Measurements from ENCODE around the gene MED25. TPM values are rescaled to one million over a fixed set of nuclear protein-coding genes. Genes with fewer than 3 reads are reported as not detected.
A peak's percentile ranks its signal among the peaks of the same experiment; 100 is the strongest.

Gene MED25
- total RNA-seq, 1 donor from 2014 or later, result 40.1 TPM

DNA sequence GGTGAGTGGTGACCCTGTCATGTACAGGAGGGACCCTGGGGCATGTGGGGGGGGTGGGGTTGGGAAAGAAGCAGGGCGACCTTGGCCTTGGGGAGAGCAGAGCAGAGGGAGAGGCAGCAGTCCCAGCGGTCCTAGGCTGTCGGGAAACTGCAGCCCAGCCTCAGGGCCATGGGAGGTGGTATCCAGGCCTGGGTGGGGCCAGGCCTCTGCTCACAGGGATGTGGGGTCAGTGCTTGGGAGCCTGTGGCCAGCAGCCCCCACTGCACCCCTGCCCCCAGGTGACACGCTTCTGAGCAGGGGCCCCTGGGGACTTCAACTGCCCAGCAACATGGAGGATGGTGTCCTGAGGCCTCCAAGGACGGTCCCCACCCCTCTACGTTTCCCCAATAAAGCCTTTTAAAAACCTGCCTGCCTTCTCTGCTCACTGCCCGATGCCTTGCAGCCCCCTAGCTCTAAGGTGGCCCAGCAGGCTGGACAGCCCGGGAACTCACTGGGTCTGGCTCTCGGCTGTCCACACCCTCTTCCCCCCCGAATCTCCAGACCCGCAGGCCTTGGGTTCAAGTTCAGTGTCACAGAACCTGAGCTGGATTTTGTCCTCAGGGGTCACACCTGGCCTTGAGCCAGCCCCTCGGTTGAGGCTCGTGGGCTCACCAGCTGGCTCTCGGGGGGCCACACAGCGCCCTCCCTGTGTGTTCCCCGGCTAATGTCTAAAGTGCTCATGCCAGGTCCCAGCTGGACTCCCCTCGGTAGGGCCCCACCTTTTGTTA is 42.4 kb downstream of the MED25 start:
- H3K27me3 Mint-ChIP-seq (ENCODE audit: low read depth), result no peaks in the 10 kb centered on the region
- H3K4me1 Mint-ChIP-seq (ENCODE audit: low read depth), result peaks cover 15% of the 10 kb centered on the region
- peak overlapping the region; percentile 8 for H3K27ac Mint-ChIP-seq (ENCODE audit: unreplicated experiment)
- no peak for DNase-seq (ENCODE audit: low spot score)
- no peak overlapping the region for H3K4me3 Mint-ChIP-seq (ENCODE audit: unreplicated experiment)
- H3K9me3 Mint-ChIP-seq (ENCODE audit: low read depth), result no peaks in the 10 kb centered on the region
- peaks cover 18% of the 10 kb centered on the region for H3K36me3 Mint-ChIP-seq (ENCODE audit: low read depth)
- TF ChIP-seq, protein P1, sequence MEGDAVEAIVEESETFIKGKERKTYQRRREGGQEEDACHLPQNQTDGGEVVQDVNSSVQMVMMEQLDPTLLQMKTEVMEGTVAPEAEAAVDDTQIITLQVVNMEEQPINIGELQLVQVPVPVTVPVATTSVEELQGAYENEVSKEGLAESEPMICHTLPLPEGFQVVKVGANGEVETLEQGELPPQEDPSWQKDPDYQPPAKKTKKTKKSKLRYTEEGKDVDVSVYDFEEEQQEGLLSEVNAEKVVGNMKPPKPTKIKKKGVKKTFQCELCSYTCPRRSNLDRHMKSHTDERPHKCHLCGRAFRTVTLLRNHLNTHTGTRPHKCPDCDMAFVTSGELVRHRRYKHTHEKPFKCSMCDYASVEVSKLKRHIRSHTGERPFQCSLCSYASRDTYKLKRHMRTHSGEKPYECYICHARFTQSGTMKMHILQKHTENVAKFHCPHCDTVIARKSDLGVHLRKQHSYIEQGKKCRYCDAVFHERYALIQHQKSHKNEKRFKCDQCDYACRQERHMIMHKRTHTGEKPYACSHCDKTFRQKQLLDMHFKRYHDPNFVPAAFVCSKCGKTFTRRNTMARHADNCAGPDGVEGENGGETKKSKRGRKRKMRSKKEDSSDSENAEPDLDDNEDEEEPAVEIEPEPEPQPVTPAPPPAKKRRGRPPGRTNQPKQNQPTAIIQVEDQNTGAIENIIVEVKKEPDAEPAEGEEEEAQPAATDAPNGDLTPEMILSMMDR (IDR thresholded peaks at IDR 0.05), result no peak

GRCh38 chr19:49861107-49861506 is 43.0 kb downstream of the MED25 start:
- Mint-ChIP-seq H3K4me3 (ENCODE audit: unreplicated experiment) (no peak overlapping the region), H3K27me3 (ENCODE audit: low read depth) (no peaks in the 10 kb centered on the region), H3K4me1 (ENCODE audit: low read depth) (peaks cover 21% of the 10 kb centered on the region), H3K36me3 (ENCODE audit: low read depth) (peaks cover 16% of the 10 kb centered on the region), H3K9me3 (ENCODE audit: low read depth) (no peaks in the 10 kb centered on the region), H3K27ac (ENCODE audit: unreplicated experiment) (peak overlapping the region; percentile 51)
- no peak for DNase-seq (ENCODE audit: low spot score)
- TF ChIP-seq, protein P1 (IDR thresholded peaks at IDR 0.05), result no peak

GRCh38 chr19:49861541-49862378 is 43.7 kb downstream of the MED25 start:
- H3K4me1 Mint-ChIP-seq (ENCODE audit: low read depth), result peaks cover 28% of the 10 kb centered on the region
- TF ChIP-seq, protein P1 (IDR thresholded peaks at IDR 0.05), result no peak
- H3K9me3 Mint-ChIP-seq (ENCODE audit: low read depth), result no peaks in the 10 kb centered on the region
- H3K27ac Mint-ChIP-seq (ENCODE audit: unreplicated experiment), result no peak overlapping the region
- DNase-seq (ENCODE audit: low spot score), result no peak
- no peak overlapping the region for H3K4me3 Mint-ChIP-seq (ENCODE audit: unreplicated experiment)
- H3K36me3 Mint-ChIP-seq (ENCODE audit: low read depth), result peaks cover 15% of the 10 kb centered on the region
- no peaks in the 10 kb centered on the region for H3K27me3 Mint-ChIP-seq (ENCODE audit: low read depth)

DNA sequence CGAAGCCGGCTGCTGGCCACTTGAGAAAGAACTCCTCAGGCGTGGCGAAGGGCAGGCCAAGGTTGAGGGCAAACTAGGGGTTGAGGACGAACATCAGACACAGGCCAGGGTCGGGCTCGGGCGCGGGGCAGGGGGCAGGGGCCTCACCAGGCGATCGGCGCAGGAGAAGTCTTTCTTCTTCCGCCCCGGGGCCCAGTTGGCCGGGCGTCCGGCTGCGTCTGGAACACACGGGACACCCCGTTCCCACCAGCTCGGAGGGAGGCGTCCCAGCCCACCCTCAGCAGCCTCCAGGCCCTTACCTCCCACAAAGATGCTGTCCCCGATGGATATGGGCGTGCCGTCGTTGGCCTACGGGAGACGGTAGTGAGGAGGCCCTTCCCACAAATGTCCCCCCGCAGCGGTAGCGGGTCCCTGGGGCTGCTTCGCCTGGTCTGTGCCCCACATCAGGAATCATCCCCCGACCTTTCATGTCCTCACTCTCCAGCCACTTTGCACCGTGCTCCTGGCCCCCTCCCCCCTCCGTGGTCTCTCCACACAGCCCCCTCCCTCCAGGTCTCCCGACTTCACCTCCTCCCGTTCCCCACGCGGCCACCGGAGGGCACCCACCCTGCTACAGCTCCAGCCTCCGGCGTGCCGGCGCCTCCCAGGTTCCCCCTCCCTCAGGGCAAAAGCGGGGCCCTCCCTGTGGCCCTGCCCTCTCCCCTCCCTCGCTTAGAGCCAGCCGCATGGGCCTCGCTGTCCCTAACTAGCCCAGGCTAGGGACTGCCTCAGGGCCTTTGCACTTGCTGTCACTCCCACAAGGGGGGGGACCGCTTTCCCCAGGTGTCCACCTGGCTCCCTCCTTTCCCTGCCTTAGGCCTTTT is 44.5 kb downstream of the MED25 start:
- Mint-ChIP-seq H3K4me1 (ENCODE audit: low read depth) (peaks cover 31% of the 10 kb centered on the region), H3K36me3 (ENCODE audit: low read depth) (peaks cover 15% of the 10 kb centered on the region), H3K4me3 (ENCODE audit: unreplicated experiment) (no peak overlapping the region), H3K9me3 (ENCODE audit: low read depth) (no peaks in the 10 kb centered on the region), H3K27me3 (ENCODE audit: low read depth) (no peaks in the 10 kb centered on the region), H3K27ac (ENCODE audit: unreplicated experiment) (no peak overlapping the region)
- TF ChIP-seq, protein P1 (IDR thresholded peaks at IDR 0.05), result peak; percentile 60
- DNase-seq (ENCODE audit: low spot score), result no peak
